H9 (cell line): ENCODE data around the gene DLEC1. TPM values are rescaled to one million over a fixed set of nuclear protein-coding genes. Genes with fewer than 3 reads are reported as not detected.

Experiments used
- DNase-seq: peaks from one replicate; pipeline ENCODE4 v3.0.0-alpha.2; 2017
- H2AFZ ChIP-seq: one replicate; pipeline ENCODE4 v1.6.1; 2013; ENCODE audit warnings: mild to moderate bottlenecking, low read length, control low read depth, moderate library complexity
- H2AK5ac ChIP-seq: 2 replicates; pipeline ENCODE4 v1.6.1; 2013; ENCODE audit warnings: low read length, control low read depth, mixed read lengths; ENCODE audit not compliant: insufficient read length
- H2BK120ac ChIP-seq: one replicate; pipeline ENCODE4 v1.6.1; 2013; ENCODE audit warnings: low read depth, mild to moderate bottlenecking, low read length, control low read depth, inconsistent platforms; ENCODE audit not compliant: poor library complexity, severe bottlenecking
- H2BK12ac ChIP-seq: 2 replicates; pipeline ENCODE4 v1.6.1; 2013; ENCODE audit warnings: low read length, control low read depth, mixed read lengths, low read depth; ENCODE audit not compliant: insufficient read length
- H2BK15ac ChIP-seq: 2 replicates; pipeline ENCODE4 v1.6.1; 2013; ENCODE audit warnings: low read depth, low read length, control low read depth
- H2BK20ac ChIP-seq: one replicate; pipeline ENCODE4 v1.6.1; 2013; ENCODE audit warnings: low read depth, mild to moderate bottlenecking, low read length, control low read depth, inconsistent platforms; ENCODE audit not compliant: poor library complexity, severe bottlenecking
- H2BK5ac ChIP-seq: 2 replicates; pipeline ENCODE4 v1.6.1; 2013; ENCODE audit warnings: low read length, control low read depth, mixed read lengths; ENCODE audit not compliant: insufficient read length
- H3K14ac ChIP-seq: 2 replicates; pipeline ENCODE4 v1.6.1; 2013; ENCODE audit warnings: low read length, control low read depth; ENCODE audit not compliant: insufficient read depth
- H3K18ac ChIP-seq: 2 replicates; pipeline ENCODE4 v1.6.1; 2013; ENCODE audit warnings: low read depth, mild to moderate bottlenecking, mixed read lengths, low read length, control low read depth; ENCODE audit not compliant: insufficient read length
- H3K23ac ChIP-seq: 2 replicates; pipeline ENCODE4 v1.6.1; 2013; ENCODE audit warnings: low read length, control low read depth, mixed read lengths, low read depth; ENCODE audit not compliant: insufficient read length
- H3K23me2 ChIP-seq: 2 replicates; pipeline ENCODE4 v1.6.1; 2013; ENCODE audit warnings: low read depth, mild to moderate bottlenecking, mixed read lengths, low read length, control low read depth; ENCODE audit not compliant: insufficient read length, poor library complexity, severe bottlenecking
- H3K27ac ChIP-seq: 2 replicates; pipeline ENCODE4 v1.5.1; 2013; ENCODE audit warnings: low read length, control low read depth, mixed read lengths, low read depth; ENCODE audit not compliant: insufficient read length
- H3K27me3 ChIP-seq: 2 replicates; pipeline ENCODE4 v1.6.1; 2013; ENCODE audit warnings: low read length, control low read depth, inconsistent platforms; ENCODE audit not compliant: insufficient read depth
- H3K4ac ChIP-seq: 2 replicates; pipeline ENCODE4 v1.6.1; 2013; ENCODE audit warnings: low read depth, mild to moderate bottlenecking, control low read depth, inconsistent platforms, low read length, moderate library complexity
- H3K4me1 ChIP-seq: 2 replicates; pipeline ENCODE4 v1.6.1; 2013; ENCODE audit warnings: low read length, control low read depth, inconsistent platforms; ENCODE audit not compliant: insufficient read depth
- H3K4me2 ChIP-seq: 2 replicates; pipeline ENCODE4 v1.6.1; 2013; ENCODE audit warnings: low read length, control low read depth, mixed read lengths; ENCODE audit not compliant: insufficient read length, insufficient read depth
- H3K56ac ChIP-seq: 2 replicates; pipeline ENCODE4 v1.6.1; 2013; ENCODE audit warnings: low read depth, mild to moderate bottlenecking, mixed read lengths, low read length, control low read depth; ENCODE audit not compliant: insufficient read length
- H3K79me1 ChIP-seq: 2 replicates; pipeline ENCODE4 v1.6.1; 2013; ENCODE audit warnings: low read depth, mild to moderate bottlenecking, moderate library complexity, low read length, control low read depth, inconsistent platforms; ENCODE audit not compliant: insufficient read depth, poor library complexity, severe bottlenecking
- H3K79me2 ChIP-seq: 2 replicates; pipeline ENCODE4 v1.6.1; 2013; ENCODE audit warnings: low read length, control low read depth, inconsistent platforms; ENCODE audit not compliant: insufficient read depth
- H3K9ac ChIP-seq: 2 replicates; pipeline ENCODE4 v1.6.1; 2013; ENCODE audit warnings: low read length, control low read depth, mixed read lengths; ENCODE audit not compliant: insufficient read length; ENCODE audit errors: extremely low read depth
- H3K9me3 ChIP-seq: one replicate; pipeline ENCODE4 v1.6.1; 2013; ENCODE audit warnings: low read depth, low read length, inconsistent platforms; ENCODE audit not compliant: control insufficient read depth
- H3T11ph ChIP-seq: one replicate; pipeline ENCODE4 v1.6.1; 2013; ENCODE audit warnings: mild to moderate bottlenecking, low read length, control low read depth, inconsistent platforms
- H4K20me1 ChIP-seq: one replicate; pipeline ENCODE4 v1.6.1; 2013; ENCODE audit not compliant: control insufficient read depth, insufficient read length, insufficient read depth
- H4K5ac ChIP-seq: 2 replicates; pipeline ENCODE4 v1.6.1; 2013; ENCODE audit warnings: low read depth, mild to moderate bottlenecking, mixed read lengths, low read length, control low read depth; ENCODE audit not compliant: insufficient read length
- H4K8ac ChIP-seq: replicated peaks from 2 replicates; pipeline ENCODE4 v1.6.1; 2013; ENCODE audit warnings: low read length, control low read depth, mixed read lengths, low read depth; ENCODE audit not compliant: insufficient read length
- H4K91ac ChIP-seq: 2 replicates; pipeline ENCODE4 v1.6.1; 2013; ENCODE audit warnings: low read depth, mild to moderate bottlenecking, moderate library complexity, mixed read lengths, low read length, control low read depth; ENCODE audit not compliant: insufficient read length
- H3K27ac Mint-ChIP-seq, 3 experiments: 2 replicates in 2 of 3; 3 replicates in 1 of 3; pipeline ENCODE4 v1.8.0; 2020 to 2021; ENCODE audit warnings: mixed read lengths in 3 of 3, mild to moderate bottlenecking in 1 of 3, moderate library complexity in 1 of 3
- H3K27me3 Mint-ChIP-seq: 2 replicates; pipeline ENCODE4 v1.8.0; 2021; ENCODE audit warnings: low read depth, mild to moderate bottlenecking, moderate library complexity, mixed read lengths
- H3K36me3 Mint-ChIP-seq, 3 experiments: 2 replicates in 2 of 3; 3 replicates in 1 of 3; pipeline ENCODE4 v1.8.0; 2020 to 2021; ENCODE audit warnings: low read depth in 3 of 3, mixed read lengths in 3 of 3; ENCODE audit not compliant: insufficient read depth in 1 of 3
- H3K4me1 Mint-ChIP-seq, 2 experiments: 2 replicates each; pipeline ENCODE4 v1.8.0; 2020; ENCODE audit warnings: mixed read lengths in 2 of 2
- H3K4me3 Mint-ChIP-seq, 2 experiments: 2 replicates in 1 of 2; 3 replicates in 1 of 2; pipeline ENCODE4 v1.8.0; 2020 to 2021; ENCODE audit warnings: mild to moderate bottlenecking in 2 of 2, mixed read lengths in 2 of 2, moderate library complexity in 1 of 2
- H3K9me3 Mint-ChIP-seq, 2 experiments: 2 replicates in 1 of 2; 3 replicates in 1 of 2; pipeline ENCODE4 v1.8.0; 2020; ENCODE audit warnings: mild to moderate bottlenecking in 2 of 2, mixed read lengths in 2 of 2, moderate library complexity in 1 of 2
- CTCF ChIP-seq: fragments of 200-600 bp; sonication (generic); conservative IDR thresholded peaks from 3 replicates; pipeline ENCODE4 v1.8.0; 2021; ENCODE audit warnings: antibody characterized with exemption, mild to moderate bottlenecking
- WGBS: extraction: QIAGEN DNeasy Blood & Tissue Kit; methylation state at CpG from one replicate; pipeline ENCODE4 v1.1.7; 2013; ENCODE audit warnings: missing lambda C conversion rate, low lambda C conversion rate, mixed read lengths; ENCODE audit not compliant: insufficient read length; ENCODE audit errors: extremely low coverage; 5-methylcytosine and 5-hydroxymethylcytosine counted together
- total RNA-seq: library from RNA; stranded (reverse); gene quantifications from 2 replicates; pipeline ENCODE4 v1.2.1, GENCODE V29; 2021

The DLEC1 gene
- total RNA-seq, 1 experiment from 2014 or later: 2.1 TPM

- Histone ChIP-seq H4K5ac (no peak overlapping the region), H3T11ph (no peak overlapping the region), H2BK5ac (no peak overlapping the region), H3K23me2 (no peaks in the 10 kb centered on the region), H3K56ac (no peak overlapping the region), H2BK120ac (no peak overlapping the region), H2AK5ac (no peak overlapping the region), H3K18ac (no peak overlapping the region), H3K79me1 (no peaks in the 10 kb centered on the region), H4K8ac (no peak overlapping the region), H3K9me3 (no peaks in the 10 kb centered on the region), H4K91ac (no peak overlapping the region), H3K14ac (no peak overlapping the region), H3K4me1 (peaks cover 6% of the 10 kb centered on the region), H3K4me2 (no peak overlapping the region), H3K27ac (no peak overlapping the region), H2BK15ac (no peak overlapping the region), H2BK12ac (no peak overlapping the region), H4K20me1 (no peaks in the 10 kb centered on the region), H3K23ac (no peak overlapping the region), H2BK20ac (no peak overlapping the region), H3K27me3 (no peaks in the 10 kb centered on the region), H3K9ac (no peak overlapping the region), H2AFZ (no peak overlapping the region), H3K79me2 (no peaks in the 10 kb centered on the region), H3K4ac (no peak overlapping the region)
- H3K36me3 Mint-ChIP-seq: peaks cover 5 to 19% (median 8%) of the 10 kb centered on the region in 3 experiments; a peak in 4 of 7 replicates
- no peak overlapping the region for H3K4me3 Mint-ChIP-seq
- no peaks in the 10 kb centered on the region; a peak in 1 of 4 replicates for H3K4me1 Mint-ChIP-seq
- TF ChIP-seq CTCF: no peak
- no peak overlapping the region for H3K27ac Mint-ChIP-seq
- H3K9me3 Mint-ChIP-seq: peaks cover 21 to 22% of the 10 kb centered on the region in 2 experiments
- H3K27me3 Mint-ChIP-seq: peaks cover 3% of the 10 kb centered on the region; the same call in 1 of the 2 replicates
- DNase-seq: no peak
- no CpG with 5 or more reads among the region's 6 CpGs for WGBS
Observed at GRCh38 chr3:38067508-38068233, 28.7 kb downstream of the DLEC1 start.
